Astrocyte of the cerebellum (primary cell): Measurements from ENCODE around the gene HDAC4.

ENCODE experiments used
- DNase-seq: peaks from one replicate; pipeline ENCODE4 v3.0.0-alpha.2; 2011; ENCODE audit warnings: low read depth
- H3K4me3 ChIP-seq: 2 replicates; pipeline ENCODE4 v1.5.1; 2011; ENCODE audit warnings: mild to moderate bottlenecking, low read depth, low read length, moderate library complexity
- in situ Hi-C: cut with HindIII; loops from 2 replicates; pipeline ENCODE4 v1.10.0; 2017; ENCODE audit warnings: low sequenced_read_pairs
- TF ChIP-seq, protein P1 (sequence below): IDR thresholded peaks from 2 replicates; pipeline ENCODE4 v1.5.1; 2012; ENCODE audit warnings: low read length, low read depth, moderate library complexity, mild to moderate bottlenecking; ENCODE audit errors: missing control alignments

The HDAC4 gene

DNA sequence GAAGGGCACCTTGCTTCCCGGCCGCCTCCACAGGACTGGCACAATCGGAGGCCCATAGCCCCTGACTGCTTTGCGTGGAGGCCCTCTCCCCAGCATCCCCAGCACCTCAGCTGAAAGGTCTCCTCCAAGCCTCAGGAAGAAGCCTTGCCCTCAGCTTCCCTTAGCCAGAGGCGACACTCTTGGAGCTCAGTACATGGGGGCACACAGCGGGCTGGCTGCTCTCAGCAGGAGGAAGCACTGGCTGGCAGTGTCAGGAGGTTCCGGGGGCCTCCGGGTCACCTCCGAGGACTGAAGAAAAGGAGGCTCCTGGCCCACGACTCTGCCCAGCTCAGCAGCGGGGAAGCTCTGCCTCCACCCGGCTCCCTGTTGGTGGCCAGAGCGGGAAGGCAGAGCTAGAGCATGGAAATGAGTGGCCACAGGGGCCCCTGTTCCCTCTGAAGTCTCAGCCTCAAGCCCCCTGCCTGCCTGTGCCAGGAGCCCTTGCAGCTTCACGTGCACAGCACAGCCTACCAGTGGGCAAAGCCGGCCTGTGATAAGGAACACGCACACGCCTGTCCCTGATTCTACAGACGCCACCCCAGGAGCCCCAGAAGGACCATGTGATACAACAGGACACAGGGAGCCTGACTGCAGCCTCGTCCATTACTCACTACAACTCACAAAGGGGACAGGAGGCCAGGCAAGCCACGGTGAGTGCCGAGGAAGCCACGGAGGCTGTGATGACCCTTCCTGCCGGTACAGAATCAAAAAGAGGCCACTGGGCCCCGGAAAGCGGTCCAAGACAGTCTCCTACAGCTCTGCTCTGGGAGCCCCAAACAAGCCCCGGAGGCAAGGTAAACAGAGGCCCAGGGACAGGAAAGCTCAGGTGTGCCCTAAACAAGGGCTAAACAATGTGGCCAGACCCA lies 15.5 kb downstream of the HDAC4 start:
- H3K4me3 ChIP-seq: no peak overlapping the region
- in situ Hi-C loops: no loop called here
- TF ChIP-seq, protein P1, sequence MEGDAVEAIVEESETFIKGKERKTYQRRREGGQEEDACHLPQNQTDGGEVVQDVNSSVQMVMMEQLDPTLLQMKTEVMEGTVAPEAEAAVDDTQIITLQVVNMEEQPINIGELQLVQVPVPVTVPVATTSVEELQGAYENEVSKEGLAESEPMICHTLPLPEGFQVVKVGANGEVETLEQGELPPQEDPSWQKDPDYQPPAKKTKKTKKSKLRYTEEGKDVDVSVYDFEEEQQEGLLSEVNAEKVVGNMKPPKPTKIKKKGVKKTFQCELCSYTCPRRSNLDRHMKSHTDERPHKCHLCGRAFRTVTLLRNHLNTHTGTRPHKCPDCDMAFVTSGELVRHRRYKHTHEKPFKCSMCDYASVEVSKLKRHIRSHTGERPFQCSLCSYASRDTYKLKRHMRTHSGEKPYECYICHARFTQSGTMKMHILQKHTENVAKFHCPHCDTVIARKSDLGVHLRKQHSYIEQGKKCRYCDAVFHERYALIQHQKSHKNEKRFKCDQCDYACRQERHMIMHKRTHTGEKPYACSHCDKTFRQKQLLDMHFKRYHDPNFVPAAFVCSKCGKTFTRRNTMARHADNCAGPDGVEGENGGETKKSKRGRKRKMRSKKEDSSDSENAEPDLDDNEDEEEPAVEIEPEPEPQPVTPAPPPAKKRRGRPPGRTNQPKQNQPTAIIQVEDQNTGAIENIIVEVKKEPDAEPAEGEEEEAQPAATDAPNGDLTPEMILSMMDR: no peak
- DNase-seq: no peak

DNA sequence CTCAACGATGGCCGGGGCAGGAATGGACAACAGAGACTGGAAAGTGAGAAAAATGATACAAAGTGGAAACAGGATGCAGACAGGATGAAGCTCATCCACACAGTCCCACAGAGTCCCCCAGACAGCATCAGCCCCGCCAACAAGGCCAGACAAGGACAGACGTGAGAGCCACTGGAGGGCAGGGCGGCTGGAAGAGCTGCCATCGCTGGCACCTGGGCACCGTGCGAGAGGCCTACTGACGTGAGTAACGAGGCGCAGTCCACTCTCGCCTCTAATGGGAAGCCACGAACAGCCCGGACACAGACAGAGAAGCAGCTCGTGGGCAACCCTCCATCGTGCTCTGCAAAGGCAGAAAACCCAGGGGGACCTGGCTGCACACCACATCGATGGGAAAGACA lies 17.1 kb downstream of the HDAC4 start:
- H3K4me3 ChIP-seq: no peak overlapping the region
- TF ChIP-seq, protein P1: no peak
- no peak for DNase-seq
- in situ Hi-C loops: no loop called here

DNA sequence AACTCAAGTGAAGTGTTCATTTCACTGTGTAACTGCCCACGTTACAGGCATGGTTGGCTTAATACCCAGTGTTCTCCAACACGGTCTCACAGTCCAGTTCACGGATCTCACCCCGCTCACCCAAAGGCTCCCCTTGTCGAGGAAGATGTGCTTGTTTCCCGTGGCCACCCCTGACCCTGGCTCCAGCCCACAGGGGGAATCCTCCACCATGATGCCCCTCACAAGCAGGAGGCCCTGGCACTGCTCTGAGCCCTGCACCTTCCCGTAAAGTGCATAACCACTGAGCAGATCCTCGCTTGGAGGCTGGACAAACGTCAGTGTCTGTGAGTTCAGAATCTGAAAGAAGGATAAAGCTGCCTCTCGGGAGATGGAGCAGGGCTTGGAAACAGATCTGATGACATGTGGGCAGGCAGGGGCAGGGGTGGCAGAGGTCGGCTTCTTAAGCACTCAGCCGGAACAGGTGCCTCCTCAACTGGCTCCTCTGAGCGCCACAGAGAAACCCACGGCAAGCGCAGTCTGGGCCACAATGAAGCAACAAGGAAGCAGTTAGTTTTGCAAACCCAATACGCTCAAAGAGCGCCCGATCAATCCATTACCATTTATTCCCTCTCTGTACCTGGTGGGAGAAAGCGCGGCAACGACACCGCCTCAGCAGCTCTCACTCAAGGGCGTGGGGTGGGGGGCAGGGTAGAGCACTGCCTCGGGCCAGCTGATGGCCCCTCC lies 17.6 kb downstream of the HDAC4 start:
- in situ Hi-C loops: no loop called here
- TF ChIP-seq, protein P1: no peak
- H3K4me3 ChIP-seq: no peak overlapping the region
- DNase-seq: no peak

DNA sequence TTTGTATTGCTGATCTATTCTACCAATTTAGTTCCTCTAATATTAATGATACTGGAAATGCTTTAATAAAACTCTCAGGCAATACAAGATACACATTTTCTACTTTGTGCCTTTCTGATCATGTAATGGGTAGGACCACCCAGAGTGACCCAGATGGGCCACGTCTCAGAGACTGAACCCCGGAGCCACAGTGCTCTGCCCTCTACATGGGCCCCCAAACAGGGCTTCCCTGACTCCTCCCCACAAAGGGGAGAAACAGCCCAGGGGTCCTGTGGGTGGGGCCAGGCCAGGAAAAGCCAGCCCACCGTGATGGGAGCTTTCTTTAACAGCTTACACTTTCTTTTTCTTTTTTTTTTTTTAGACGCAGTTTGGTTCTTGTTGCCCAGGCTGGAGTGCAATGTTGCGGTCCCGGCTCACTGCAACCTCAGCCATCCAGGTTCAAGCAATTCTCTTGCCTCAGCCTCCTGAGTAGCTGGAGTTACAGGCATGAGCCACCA lies 18.4 kb downstream of the HDAC4 start:
- TF ChIP-seq, protein P1: no peak
- in situ Hi-C loops: no loop called here
- no peak overlapping the region for H3K4me3 ChIP-seq
- no peak for DNase-seq

DNA sequence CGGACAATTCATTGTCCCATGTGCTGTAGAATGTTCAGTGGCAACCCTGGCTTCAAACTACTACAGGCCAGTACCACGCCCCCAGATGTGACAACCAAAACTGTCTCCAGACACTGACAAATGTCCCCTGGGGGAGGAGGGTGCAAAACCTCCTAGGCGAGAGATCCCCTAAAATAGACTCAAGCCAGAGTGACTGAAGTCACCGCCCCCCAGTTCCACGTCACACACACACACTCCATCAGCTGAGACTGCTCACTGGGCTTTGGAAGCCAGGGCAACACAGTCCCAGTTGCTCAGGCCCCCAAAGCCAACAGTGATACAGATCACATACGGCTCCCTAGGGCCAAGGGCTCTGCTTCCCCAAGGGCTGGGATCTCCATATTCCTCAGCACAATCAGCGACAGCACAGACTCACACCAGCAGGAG lies 19.1 kb downstream of the HDAC4 start:
- in situ Hi-C loops: no loop called here
- DNase-seq: no peak
- no peak overlapping the region for H3K4me3 ChIP-seq
- TF ChIP-seq, protein P1: no peak

DNA sequence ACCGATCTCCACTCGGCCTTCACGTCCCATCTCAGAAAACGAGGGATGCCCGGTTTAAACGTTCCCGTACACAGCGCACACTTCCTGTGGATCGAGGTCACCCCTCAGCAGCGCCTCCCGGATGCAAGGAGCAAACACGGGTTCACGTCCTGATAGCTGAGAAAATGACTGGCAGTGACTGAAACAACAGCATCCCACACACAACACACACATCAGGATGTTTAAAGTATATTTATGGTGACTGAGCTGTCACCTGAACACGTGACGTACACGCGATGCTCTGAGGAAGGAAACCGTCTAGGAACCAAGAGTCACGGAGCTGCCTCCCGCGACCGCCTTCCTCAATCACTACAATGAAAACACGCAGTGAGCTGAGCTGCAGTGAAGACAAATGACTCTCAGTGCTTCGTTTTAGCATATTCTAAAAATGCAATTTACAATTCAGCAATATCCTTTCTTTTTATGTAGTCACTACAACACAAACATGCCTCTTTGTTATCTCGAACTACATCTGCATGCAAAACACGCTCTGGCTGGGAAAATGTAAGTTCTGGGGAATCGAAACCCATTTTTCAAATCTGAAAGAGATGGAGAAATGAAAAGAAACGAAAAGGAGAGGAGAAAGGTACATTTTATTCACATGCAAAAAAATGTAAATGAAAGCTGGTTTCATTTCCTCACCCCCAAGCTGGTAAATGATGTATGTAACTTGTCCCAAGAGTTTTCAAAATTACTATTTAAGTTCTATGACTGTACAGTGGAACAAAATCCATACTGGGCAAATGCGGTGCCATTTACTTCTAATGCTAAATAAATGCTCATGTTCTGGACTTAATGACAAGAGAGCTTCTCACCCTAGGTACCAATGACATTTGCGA lies 19.8 kb downstream of the HDAC4 start:
- in situ Hi-C loops: no loop called here
- TF ChIP-seq, protein P1: no peak
- no peak overlapping the region for H3K4me3 ChIP-seq
- no peak for DNase-seq
